GM18505 (cell line): ENCODE measurements around the gene ZNF865.

Experiments used
- ATAC-seq: cut with Tn5 transposase; IDR thresholded peaks from one replicate; pipeline ENCODE4 v1.9.1; 2021; ENCODE audit not compliant: unreplicated experiment
- POLR2A ChIP-seq: IDR thresholded peaks from 4 replicates; pipeline ENCODE4 v1.6.1; 2011; ENCODE audit warnings: borderline replicate concordance; ENCODE audit not compliant: insufficient read depth, insufficient read length; ENCODE audit errors: extremely low read depth

Gene ZNF865

GRCh38 chr19:55635856-55636440 is 30.5 kb downstream of the ZNF865 start:
- ATAC-seq, result no peak
- TF ChIP-seq POLR2A, result no peak

GRCh38 chr19:55636723-55637122 is 31.3 kb downstream of the ZNF865 start:
- TF ChIP-seq POLR2A, result no peak
- ATAC-seq, result no peak

- ATAC-seq, result no peak
- TF ChIP-seq POLR2A, result no peak
Observed at GRCh38 chr19:55637534-55637933, 32.1 kb downstream of the ZNF865 start.

GRCh38 chr19:55638864-55639359 is 33.5 kb downstream of the ZNF865 start:
- peak; percentile 30 for TF ChIP-seq POLR2A
- no peak for ATAC-seq

GRCh38 chr19:55640043-55640576 is 34.7 kb downstream of the ZNF865 start:
- TF ChIP-seq POLR2A, result peak; percentile 44
- no peak for ATAC-seq

GRCh38 chr19:55640577-55641425 is 35.4 kb downstream of the ZNF865 start, which contains the start of gene ZNF580:
Gene ZNF580, plus strand, starts transcription at chr19:55641002. Its CDS starts 1,507 bp downstream, at chr19:55642509.
- TF ChIP-seq POLR2A, result peak; percentile 20
- no peak for ATAC-seq

GRCh38 chr19:55641426-55642152 is 36.1 kb downstream of the ZNF865 start:
- ATAC-seq, result no peak
- TF ChIP-seq POLR2A, result no peak

- no peak for ATAC-seq
- peak; percentile 21 for TF ChIP-seq POLR2A
Observed at GRCh38 chr19:55642153-55643002, 36.9 kb downstream of the ZNF865 start.

- no peak for ATAC-seq
- TF ChIP-seq POLR2A, result peak; percentile 61
Observed at GRCh38 chr19:55643003-55643886, 37.8 kb downstream of the ZNF865 start, which contains the start of gene ZNF581. Gene ZNF581, plus strand, starts transcription at chr19:55643649. Its CDS starts 923 bp downstream, at chr19:55644572.

- no peak for ATAC-seq
- TF ChIP-seq POLR2A, result no peak
Observed at GRCh38 chr19:55643887-55644176, 38.4 kb downstream of the ZNF865 start.

GRCh38 chr19:55644191-55644833 is 38.9 kb downstream of the ZNF865 start:
- ATAC-seq, result no peak
- TF ChIP-seq POLR2A, result no peak

GRCh38 chr19:55644842-55645511 is 39.5 kb downstream of the ZNF865 start:
- TF ChIP-seq POLR2A, result no peak
- ATAC-seq, result no peak
